NCI-H1694 treated with DMSO at 0.1 percent for 48 hours (cell line): ENCODE results near the gene WDR36.

Experiments
- DNase-seq: peaks from one replicate; lab custom pipeline; 2025; lab: John Stamatoyannopoulos, UW

The WDR36 gene

GRCh38 chr5:111106320-111106948 is 14.3 kb downstream of the WDR36 start:
- DNase-seq, result no peak

GRCh38 chr5:111107371-111107770 is 15.2 kb downstream of the WDR36 start:
- no peak for DNase-seq

GRCh38 chr5:111111956-111112355 is 19.8 kb downstream of the WDR36 start:
- no peak for DNase-seq

- DNase-seq, result no peak
Measured at GRCh38 chr5:111113678-111114077, 21.5 kb downstream of the WDR36 start.

GRCh38 chr5:111115229-111115628 is 23.1 kb downstream of the WDR36 start:
- no peak for DNase-seq

GRCh38 chr5:111116550-111116949 is 24.4 kb downstream of the WDR36 start:
- no peak for DNase-seq

GRCh38 chr5:111117136-111117535 is 25.0 kb downstream of the WDR36 start:
- DNase-seq, result no peak

GRCh38 chr5:111119221-111119620 is 27.1 kb downstream of the WDR36 start:
- DNase-seq, result no peak

GRCh38 chr5:111119856-111120255 is 27.7 kb downstream of the WDR36 start:
- DNase-seq, result no peak

GRCh38 chr5:111120911-111121310 is 28.8 kb downstream of the WDR36 start:
- DNase-seq, result no peak

- DNase-seq, result no peak
Measured at GRCh38 chr5:111121926-111122325, 29.8 kb downstream of the WDR36 start.

GRCh38 chr5:111122398-111122797 is 30.2 kb downstream of the WDR36 start:
- DNase-seq, result no peak

- no peak for DNase-seq
Measured at GRCh38 chr5:111124793-111125192, 32.6 kb downstream of the WDR36 start.

GRCh38 chr5:111126896-111127295 is 34.7 kb downstream of the WDR36 start:
- DNase-seq, result no peak

- DNase-seq, result no peak
Measured at GRCh38 chr5:111127453-111128195, 35.5 kb downstream of the WDR36 start.

GRCh38 chr5:111129938-111130337 is 37.8 kb downstream of the WDR36 start:
- DNase-seq, result no peak

GRCh38 chr5:111131356-111131755 is 39.2 kb downstream of the WDR36 start:
- DNase-seq, result no peak

- DNase-seq, result no peak
Measured at GRCh38 chr5:111132076-111132475, 39.9 kb downstream of the WDR36 start.

- DNase-seq, result no peak
Measured at GRCh38 chr5:111132731-111133435, 40.7 kb downstream of the WDR36 start.

GRCh38 chr5:111133436-111133751 is 41.2 kb downstream of the WDR36 start:
- DNase-seq, result no peak

- no peak for DNase-seq
Measured at GRCh38 chr5:111134087-111134486, 41.9 kb downstream of the WDR36 start.

GRCh38 chr5:111134864-111135263 is 42.7 kb downstream of the WDR36 start:
- DNase-seq, result no peak

GRCh38 chr5:111135363-111135762 is 43.2 kb downstream of the WDR36 start:
- DNase-seq, result no peak
